ENCODE data around the gene ZNF408. TPM values are rescaled to one million over a fixed set of nuclear protein-coding genes. Genes with fewer than 3 reads are reported as not detected.

ZNF408 gene
- total RNA-seq, 3 donors from 2014 or later, result 8.0 to 13.2 (median 12.8) TPM

DNA sequence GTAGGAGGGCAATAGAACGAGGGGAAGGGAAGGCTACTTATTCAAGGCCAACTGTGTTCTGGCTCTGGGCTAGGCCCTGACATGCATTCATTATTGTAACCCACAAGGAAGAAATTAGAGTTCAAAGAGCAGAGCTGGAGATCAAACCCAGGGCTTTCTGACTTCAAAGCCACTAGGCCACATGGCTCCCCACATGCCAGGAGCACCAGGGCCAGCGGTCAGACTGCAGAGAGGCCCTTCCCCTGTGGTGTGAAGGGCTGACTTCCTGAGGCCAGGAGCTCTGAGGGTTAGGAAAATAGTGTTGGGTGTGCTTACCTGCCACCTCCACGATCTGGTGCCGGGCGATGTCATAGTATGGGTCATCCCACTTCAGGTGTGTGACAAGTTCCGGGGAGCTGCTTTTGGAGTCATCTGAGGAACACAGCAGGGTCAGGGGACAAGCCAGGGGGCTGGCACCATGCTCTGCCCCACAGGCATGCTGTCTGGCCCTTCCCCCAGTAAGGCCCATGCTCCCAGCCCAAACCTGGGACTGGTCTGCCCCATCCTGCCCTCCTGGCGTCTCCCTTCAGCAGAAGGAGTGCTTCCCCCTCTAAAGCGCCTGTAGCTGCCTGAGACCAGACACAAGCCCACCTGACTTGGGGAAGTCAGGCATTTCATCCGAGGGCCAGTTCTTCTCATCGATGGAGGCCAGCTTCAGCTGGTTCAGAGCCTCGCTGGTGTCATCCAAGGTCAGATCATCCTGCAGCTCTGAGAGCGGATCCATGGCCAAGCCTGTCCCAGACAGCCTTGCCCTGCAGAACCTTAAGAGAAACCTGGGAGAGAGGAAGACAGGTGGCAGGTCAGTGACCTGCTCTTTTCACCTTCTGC, 5.3 kb upstream of the ZNF408 start:
- H3K36me3 ChIP-seq (ENCODE audit: low read depth), result peaks cover 13% of the 10 kb centered on the region
- H3K4me1 ChIP-seq (ENCODE audit: low read depth), result peaks cover 11% of the 10 kb centered on the region
- H3K9me3 ChIP-seq, result no peaks in the 10 kb centered on the region
- intact Hi-C loops (cut with DNase I, micrococcal nuclease), result no loop called here
- DNase-seq (no peak), ATAC-seq (no peak)
- TF ChIP-seq, protein P1, sequence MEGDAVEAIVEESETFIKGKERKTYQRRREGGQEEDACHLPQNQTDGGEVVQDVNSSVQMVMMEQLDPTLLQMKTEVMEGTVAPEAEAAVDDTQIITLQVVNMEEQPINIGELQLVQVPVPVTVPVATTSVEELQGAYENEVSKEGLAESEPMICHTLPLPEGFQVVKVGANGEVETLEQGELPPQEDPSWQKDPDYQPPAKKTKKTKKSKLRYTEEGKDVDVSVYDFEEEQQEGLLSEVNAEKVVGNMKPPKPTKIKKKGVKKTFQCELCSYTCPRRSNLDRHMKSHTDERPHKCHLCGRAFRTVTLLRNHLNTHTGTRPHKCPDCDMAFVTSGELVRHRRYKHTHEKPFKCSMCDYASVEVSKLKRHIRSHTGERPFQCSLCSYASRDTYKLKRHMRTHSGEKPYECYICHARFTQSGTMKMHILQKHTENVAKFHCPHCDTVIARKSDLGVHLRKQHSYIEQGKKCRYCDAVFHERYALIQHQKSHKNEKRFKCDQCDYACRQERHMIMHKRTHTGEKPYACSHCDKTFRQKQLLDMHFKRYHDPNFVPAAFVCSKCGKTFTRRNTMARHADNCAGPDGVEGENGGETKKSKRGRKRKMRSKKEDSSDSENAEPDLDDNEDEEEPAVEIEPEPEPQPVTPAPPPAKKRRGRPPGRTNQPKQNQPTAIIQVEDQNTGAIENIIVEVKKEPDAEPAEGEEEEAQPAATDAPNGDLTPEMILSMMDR (IDR thresholded peaks at IDR 0.05), result no peak
- H3K4me3 ChIP-seq, result no peak overlapping the region

DNA sequence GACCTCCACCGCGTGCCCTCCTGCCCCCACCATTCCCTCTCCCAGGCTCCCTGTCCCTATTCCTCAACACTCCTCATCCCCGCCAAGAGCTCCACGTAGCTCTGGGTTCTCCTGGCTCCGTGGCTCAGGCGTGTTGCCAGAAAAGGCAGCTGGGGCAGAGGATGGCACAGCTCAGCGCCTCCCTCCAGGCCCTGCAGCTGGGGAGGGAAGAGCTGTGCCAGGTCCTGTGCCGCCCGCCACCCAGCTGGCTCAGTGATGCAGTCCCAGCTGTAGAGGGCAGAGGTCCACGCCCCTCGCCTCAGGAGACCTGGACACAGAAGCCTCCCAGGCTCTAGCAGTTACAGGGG, 4.6 kb upstream of the ZNF408 start:
- Histone ChIP-seq H3K4me1 (ENCODE audit: low read depth) (peaks cover 11% of the 10 kb centered on the region), H3K4me3 (no peak overlapping the region), H3K36me3 (ENCODE audit: low read depth) (peaks cover 13% of the 10 kb centered on the region), H3K9me3 (no peaks in the 10 kb centered on the region)
- DNase-seq (no peak), ATAC-seq (no peak)
- intact Hi-C loops (cut with DNase I, micrococcal nuclease), result no loop called here
- TF ChIP-seq, protein P1 (IDR thresholded peaks at IDR 0.05), result no peak

DNA sequence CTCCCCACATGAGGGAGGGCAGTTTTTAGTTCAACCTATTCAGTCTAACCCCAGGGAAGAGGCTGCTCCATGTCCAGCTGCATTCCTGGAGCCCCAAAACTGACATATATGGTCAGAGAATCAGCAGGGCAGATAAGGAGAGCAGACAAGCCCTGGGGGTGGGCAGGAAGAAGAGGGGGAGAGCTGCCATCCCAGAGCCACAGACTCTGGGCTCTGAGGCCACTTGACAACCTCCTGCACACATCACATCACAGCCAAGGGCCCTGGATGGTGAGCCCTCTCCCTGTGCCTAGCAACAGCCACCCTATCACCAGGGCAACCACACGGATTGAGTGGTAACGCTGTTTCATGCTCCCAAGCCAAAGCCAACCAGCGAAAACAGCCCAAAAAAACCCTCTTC, 3.5 kb upstream of the ZNF408 start:
- ATAC-seq, result no peak
- intact Hi-C loops (cut with DNase I, micrococcal nuclease), result no loop called here

DNA sequence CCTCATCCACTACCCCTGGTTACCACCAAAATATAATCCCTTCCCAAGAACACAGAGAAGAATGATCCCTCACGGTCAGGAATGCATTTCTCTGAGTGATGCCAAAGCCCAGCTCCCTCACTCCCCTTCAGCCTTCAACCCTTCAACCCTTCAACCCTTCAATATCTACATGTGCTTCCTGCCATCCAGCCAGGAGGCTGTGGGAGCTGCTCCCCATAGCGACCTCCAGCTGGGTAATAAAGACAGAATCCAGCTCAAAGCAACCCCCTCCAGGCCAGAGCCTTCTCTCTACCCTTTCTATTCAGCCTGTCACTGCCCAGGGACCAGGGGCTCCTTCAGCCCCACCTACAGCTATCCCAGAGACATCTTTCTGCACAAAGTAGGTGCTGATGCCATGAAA, 3.1 kb upstream of the ZNF408 start:
- peaks cover 21% of the 10 kb centered on the region for H3K4me1 ChIP-seq (ENCODE audit: low read depth)
- no peaks in the 10 kb centered on the region for H3K9me3 ChIP-seq
- no peak overlapping the region for H3K4me3 ChIP-seq
- intact Hi-C loops (cut with DNase I, micrococcal nuclease), result no loop called here
- DNase-seq, result no peak
- H3K36me3 ChIP-seq (ENCODE audit: low read depth), result peaks cover 8% of the 10 kb centered on the region
- ATAC-seq, result no peak
- TF ChIP-seq, protein P1 (IDR thresholded peaks at IDR 0.05), result no peak

More for the DNA sequence above, 3.5 kb upstream of the ZNF408 start:
- no peak for DNase-seq
- TF ChIP-seq, protein P1 (IDR thresholded peaks at IDR 0.05), result no peak
- Histone ChIP-seq H3K9me3 (no peaks in the 10 kb centered on the region), H3K4me1 (ENCODE audit: low read depth) (peaks cover 19% of the 10 kb centered on the region), H3K36me3 (ENCODE audit: low read depth) (peaks cover 8% of the 10 kb centered on the region), H3K4me3 (no peak overlapping the region)

DNA sequence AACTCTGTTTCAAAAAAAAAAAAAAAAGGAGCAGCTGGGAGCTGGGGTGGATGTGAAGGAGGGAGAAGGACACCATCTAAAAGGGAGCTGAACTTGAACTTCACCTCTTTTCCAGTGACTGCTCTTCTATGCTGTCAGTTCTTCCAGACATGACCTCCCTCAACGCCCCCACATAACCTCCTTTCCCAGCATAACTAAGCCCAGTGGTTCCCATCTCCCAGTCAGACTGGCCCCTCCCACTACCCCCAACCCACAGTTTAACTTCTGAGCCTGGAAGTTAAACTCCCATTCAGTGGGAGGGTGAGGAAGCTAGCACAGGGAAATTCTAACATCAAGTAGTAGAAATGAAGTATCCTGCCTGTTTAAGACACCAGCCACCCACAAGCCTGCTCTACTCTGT, 2.2 kb upstream of the ZNF408 start:
- intact Hi-C loops (cut with DNase I, micrococcal nuclease), result no loop called here
- DNase-seq (no peak), ATAC-seq (no peak)
- Histone ChIP-seq H3K4me3 (no peak overlapping the region), H3K4me1 (ENCODE audit: low read depth) (peaks cover 21% of the 10 kb centered on the region), H3K9me3 (no peaks in the 10 kb centered on the region), H3K36me3 (ENCODE audit: low read depth) (peaks cover 8% of the 10 kb centered on the region)
- TF ChIP-seq, protein P1 (IDR thresholded peaks at IDR 0.05), result no peak
